ENCODE data around the gene C10orf105.

C10orf105 gene

GRCh38 chr10:71720288-71720687, 710 bp upstream of the C10orf105 start (continued):
- TF ChIP-seq ZFP37 (tag by site-specific recombination; IDR thresholded peaks at IDR 0.05): no peak
- 0 out of 2 replicates have a peak, but pooled peaks have one; percentile 9 for TF ChIP-seq GLIS1 (tag by site-specific recombination; IDR thresholded peaks at IDR 0.05)
- no peak for TF ChIP-seq EGR2 (tag by site-specific recombination; IDR thresholded peaks at IDR 0.05; ENCODE audit: low read depth)
- TF ChIP-seq BCL11B (tag by site-specific recombination; IDR thresholded peaks at IDR 0.05; ENCODE audit: low read depth): no peak

- Histone ChIP-seq H3K4me3 (ENCODE audit: low read depth, low read length) (no peak overlapping the region), H3K9me3 (ENCODE audit: control insufficient read depth, insufficient read depth, low read depth, low read length) (no peaks in the 10 kb centered on the region), H3K36me3 (ENCODE audit: control insufficient read depth in 2 of 2, insufficient read depth in 1 of 2, low read length in 2 of 2) (no peaks in the 10 kb centered on the region), H3K4me1 (ENCODE audit: control insufficient read depth, insufficient read depth, low read length) (no peaks in the 10 kb centered on the region), H3K27ac (ENCODE audit: extremely low read depth, low read depth, low read length) (no peak overlapping the region)
- ChIA-PET CTCF (interaction anchor here (0.6 to 1.5 kb wide), 4 partner anchors 10 to 45 kb away, joined by 3 to 5 read pairs (median 4); no protein-coding TSS in a partner anchor), POLR2A (no interaction called here)
- TF ChIP-seq ZNF610 (tag by site-specific recombination; IDR thresholded peaks at IDR 0.05; ENCODE audit: borderline replicate concordance) (no peak), ZNF19 (tag by site-specific recombination; IDR thresholded peaks at IDR 0.05; ENCODE audit: low read depth) (no peak), ZNF624 (tag by site-specific recombination; IDR thresholded peaks at IDR 0.05) (no peak), ZNF580 (tag by site-specific recombination; IDR thresholded peaks at IDR 0.05) (no peak), ZFP3 (tag by site-specific recombination; IDR thresholded peaks at IDR 0.05; ENCODE audit: low read depth) (no peak), ZNF214 (tag by site-specific recombination; IDR thresholded peaks at IDR 0.05; ENCODE audit: borderline replicate concordance) (no peak), KLF9 (tag by site-specific recombination; IDR thresholded peaks at IDR 0.05; ENCODE audit: low read depth) (no peak), ZNF292 (tag by site-specific recombination; IDR thresholded peaks at IDR 0.05; ENCODE audit: borderline replicate concordance, low read depth) (no peak), ZNF510 (tag by site-specific recombination; IDR thresholded peaks at IDR 0.05; ENCODE audit: insufficient replicate concordance) (no peak), SCRT2 (tag by site-specific recombination; IDR thresholded peaks at IDR 0.05) (no peak), ZNF664 (tag by site-specific recombination; IDR thresholded peaks at IDR 0.05) (no peak), ZNF785 (tag by site-specific recombination; IDR thresholded peaks at IDR 0.05) (no peak), ZNF571 (tag by site-specific recombination; IDR thresholded peaks at IDR 0.05) (no peak), BCL11A (tag by site-specific recombination; IDR thresholded peaks at IDR 0.05; ENCODE audit: low read depth) (no peak), REPIN1 (tag by site-specific recombination; IDR thresholded peaks at IDR 0.05; ENCODE audit: low read depth) (no peak), WT1 (tag by site-specific recombination; IDR thresholded peaks at IDR 0.05) (no peak)
- TF ChIP-seq, protein P1, sequence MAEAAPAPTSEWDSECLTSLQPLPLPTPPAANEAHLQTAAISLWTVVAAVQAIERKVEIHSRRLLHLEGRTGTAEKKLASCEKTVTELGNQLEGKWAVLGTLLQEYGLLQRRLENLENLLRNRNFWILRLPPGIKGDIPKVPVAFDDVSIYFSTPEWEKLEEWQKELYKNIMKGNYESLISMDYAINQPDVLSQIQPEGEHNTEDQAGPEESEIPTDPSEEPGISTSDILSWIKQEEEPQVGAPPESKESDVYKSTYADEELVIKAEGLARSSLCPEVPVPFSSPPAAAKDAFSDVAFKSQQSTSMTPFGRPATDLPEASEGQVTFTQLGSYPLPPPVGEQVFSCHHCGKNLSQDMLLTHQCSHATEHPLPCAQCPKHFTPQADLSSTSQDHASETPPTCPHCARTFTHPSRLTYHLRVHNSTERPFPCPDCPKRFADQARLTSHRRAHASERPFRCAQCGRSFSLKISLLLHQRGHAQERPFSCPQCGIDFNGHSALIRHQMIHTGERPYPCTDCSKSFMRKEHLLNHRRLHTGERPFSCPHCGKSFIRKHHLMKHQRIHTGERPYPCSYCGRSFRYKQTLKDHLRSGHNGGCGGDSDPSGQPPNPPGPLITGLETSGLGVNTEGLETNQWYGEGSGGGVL (tag by site-specific recombination; IDR thresholded peaks at IDR 0.05): no peak
- TF ChIP-seq, protein P2, sequence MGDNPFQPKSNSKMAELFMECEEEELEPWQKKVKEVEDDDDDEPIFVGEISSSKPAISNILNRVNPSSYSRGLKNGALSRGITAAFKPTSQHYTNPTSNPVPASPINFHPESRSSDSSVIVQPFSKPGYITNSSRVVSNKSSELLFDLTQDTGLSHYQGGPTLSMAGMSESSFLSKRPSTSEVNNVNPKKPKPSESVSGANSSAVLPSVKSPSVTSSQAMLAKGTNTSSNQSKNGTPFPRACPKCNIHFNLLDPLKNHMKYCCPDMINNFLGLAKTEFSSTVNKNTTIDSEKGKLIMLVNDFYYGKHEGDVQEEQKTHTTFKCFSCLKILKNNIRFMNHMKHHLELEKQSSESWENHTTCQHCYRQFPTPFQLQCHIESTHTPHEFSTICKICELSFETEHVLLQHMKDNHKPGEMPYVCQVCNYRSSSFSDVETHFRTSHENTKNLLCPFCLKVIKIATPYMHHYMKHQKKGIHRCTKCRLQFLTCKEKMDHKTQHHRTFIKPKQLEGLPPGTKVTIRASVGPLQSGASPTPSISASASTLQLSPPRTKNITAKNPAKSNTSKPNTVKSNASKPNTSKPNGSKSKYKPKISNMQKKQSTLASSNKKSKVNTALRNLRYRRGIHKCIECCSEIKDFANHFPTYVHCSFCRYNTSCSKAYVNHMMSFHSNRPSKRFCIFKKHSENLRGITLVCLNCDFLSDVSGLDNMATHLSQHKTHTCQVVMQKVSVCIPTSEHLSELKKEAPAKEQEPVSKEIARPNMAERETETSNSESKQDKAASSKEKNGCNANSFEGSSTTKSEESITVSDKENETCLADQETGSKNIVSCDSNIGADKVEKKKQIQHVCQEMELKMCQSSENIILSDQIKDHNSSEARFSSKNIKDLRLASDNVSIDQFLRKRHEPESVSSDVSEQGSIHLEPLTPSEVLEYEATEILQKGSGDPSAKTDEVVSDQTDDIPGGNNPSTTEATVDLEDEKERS (tag by site-specific recombination; IDR thresholded peaks at IDR 0.05): no peak
Observed at GRCh38 chr10:71719042-71719441, 536 bp downstream of the C10orf105 start.
